ENCODE measurements around the gene C2CD4B.
A peak's percentile ranks its signal among the peaks of the same experiment; 100 is the strongest.

The C2CD4B gene

GRCh38 chr15:62165793-62166375 is 799 bp upstream of the C2CD4B start:
- no peak overlapping the region for H3K4me3 ChIP-seq (ENCODE audit: insufficient read depth in 1 of 2, low read depth in 1 of 2, low read length in 2 of 2)

DNA sequence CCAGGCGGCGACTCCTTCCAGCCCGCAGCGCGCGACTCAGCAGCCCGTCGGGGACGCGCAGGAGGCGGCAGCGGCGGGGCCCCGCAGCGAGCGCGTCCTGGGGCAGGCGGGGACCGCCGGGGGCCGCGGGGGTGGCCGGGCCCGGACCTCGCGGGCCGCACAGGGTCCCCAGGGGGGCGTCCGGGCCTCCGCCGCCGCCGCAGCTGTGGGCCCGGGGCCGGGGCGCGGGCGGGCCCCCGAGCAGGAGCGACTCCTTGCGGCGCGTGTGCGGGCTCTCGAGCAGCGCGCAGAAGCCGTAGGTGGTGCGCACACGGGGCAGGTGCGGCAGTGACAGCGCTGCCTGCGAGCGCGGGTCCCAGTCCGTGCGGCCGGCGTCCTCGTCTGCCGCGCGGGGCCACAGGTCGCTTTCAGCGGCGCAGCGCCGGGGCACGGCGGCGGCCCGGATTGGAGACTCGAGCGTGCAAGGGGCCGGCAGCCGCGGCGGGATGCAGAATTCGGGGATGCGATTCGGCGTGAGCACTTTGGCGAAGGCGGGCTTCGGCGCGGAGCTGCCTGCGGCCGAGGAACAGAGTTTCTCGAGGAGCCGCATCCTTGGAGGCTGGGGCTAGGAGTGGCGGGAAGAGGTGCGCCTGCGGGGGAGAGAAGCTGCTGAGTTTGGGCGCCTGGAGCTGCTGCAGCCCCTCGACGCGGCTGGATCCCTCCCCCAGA is 535 bp downstream of the C2CD4B start:
- Histone ChIP-seq H3K79me1 (replicated peaks; ENCODE audit: low read length, poor library complexity, severe bottlenecking) (no peaks in the 10 kb centered on the region), H3K18ac (ENCODE audit: low read depth in 1 of 2, low read length in 2 of 2) (no peak overlapping the region), H3K9me3 (ENCODE audit: control insufficient read depth, low read length) (no peaks in the 10 kb centered on the region), H3K27ac (ENCODE audit: low read length, poor library complexity, severe bottlenecking) (no peak overlapping the region), H3K4me3 (ENCODE audit: insufficient read depth in 1 of 2, low read depth in 1 of 2, low read length in 2 of 2) (peak overlapping the region; percentile 37 to 56), H3K4me1 (ENCODE audit: control insufficient read depth, insufficient read depth, low read depth, low read length) (peaks cover 13% of the 10 kb centered on the region), H2BK15ac (ENCODE audit: low read depth, poor library complexity, severe bottlenecking) (no peak overlapping the region), H2BK12ac (ENCODE audit: low read length in 2 of 2) (no peak overlapping the region), H2BK5ac (ENCODE audit: low read depth, low read length, poor library complexity, severe bottlenecking) (no peak overlapping the region), H3K36me3 (ENCODE audit: control insufficient read depth in 1 of 2, insufficient read depth in 2 of 2, low read depth in 1 of 2, low read length in 2 of 2) (no peaks in the 10 kb centered on the region), H3K27me3 (ENCODE audit: control insufficient read depth in 1 of 2, insufficient read depth in 1 of 2, low read length in 2 of 2) (peaks cover 60 to 61% of the 10 kb centered on the region in 2 experiments), H2AFZ (ENCODE audit: low read depth, low read length) (peak overlapping the region; percentile 36), H3K4me2 (ENCODE audit: low read length, poor library complexity, severe bottlenecking) (peak overlapping the region; percentile 65), H3K9ac (ENCODE audit: low read length) (no peak overlapping the region), H4K91ac (ENCODE audit: low read length) (no peak overlapping the region), H4K8ac (ENCODE audit: low read length) (no peak overlapping the region), H3K14ac (ENCODE audit: low read length in 2 of 2) (no peak overlapping the region), H2AK5ac (ENCODE audit: low read length, severe bottlenecking) (no peak overlapping the region), H2BK120ac (ENCODE audit: low read depth, low read length) (no peak overlapping the region), H3K23ac (ENCODE audit: low read length in 2 of 2) (no peak overlapping the region), H3K4ac (ENCODE audit: low read depth in 1 of 2, low read length in 2 of 2) (no peak overlapping the region)
- WGBS, result 2% methylated on average over 73 of the region's 98 CpGs
- no peak for DNase-seq

More at GRCh38 chr15:62165793-62166375, 799 bp upstream of the C2CD4B start:
- H4K91ac ChIP-seq (ENCODE audit: low read length), result no peak overlapping the region
- no peak overlapping the region for H3K9ac ChIP-seq (ENCODE audit: low read length)
- H3K23ac ChIP-seq (ENCODE audit: low read length in 2 of 2), result no peak overlapping the region
- H3K14ac ChIP-seq (ENCODE audit: low read length in 2 of 2), result no peak overlapping the region
- no peak overlapping the region for H3K4ac ChIP-seq (ENCODE audit: low read depth in 1 of 2, low read length in 2 of 2)
- H2BK15ac ChIP-seq (ENCODE audit: low read depth, poor library complexity, severe bottlenecking), result no peak overlapping the region
- no peaks in the 10 kb centered on the region for H3K36me3 ChIP-seq (ENCODE audit: control insufficient read depth in 1 of 2, insufficient read depth in 2 of 2, low read depth in 1 of 2, low read length in 2 of 2)
- H3K4me1 ChIP-seq (ENCODE audit: control insufficient read depth, insufficient read depth, low read depth, low read length), result peaks cover 13% of the 10 kb centered on the region
- no peak overlapping the region for H4K8ac ChIP-seq (ENCODE audit: low read length)
- no peak overlapping the region for H3K27ac ChIP-seq (ENCODE audit: low read length, poor library complexity, severe bottlenecking)
- no peak for DNase-seq
- H2AK5ac ChIP-seq (ENCODE audit: low read length, severe bottlenecking), result no peak overlapping the region
- no peak overlapping the region for H3K18ac ChIP-seq (ENCODE audit: low read depth in 1 of 2, low read length in 2 of 2)
- H2BK12ac ChIP-seq (ENCODE audit: low read length in 2 of 2), result no peak overlapping the region
- no peaks in the 10 kb centered on the region for H3K79me1 ChIP-seq (replicated peaks; ENCODE audit: low read length, poor library complexity, severe bottlenecking)
- no peak overlapping the region for H2BK120ac ChIP-seq (ENCODE audit: low read depth, low read length)
- H2AFZ ChIP-seq (ENCODE audit: low read depth, low read length), result no peak overlapping the region
- no peaks in the 10 kb centered on the region for H3K9me3 ChIP-seq (ENCODE audit: control insufficient read depth, low read length)
- H2BK5ac ChIP-seq (ENCODE audit: low read depth, low read length, poor library complexity, severe bottlenecking), result no peak overlapping the region
- WGBS, result 66% methylated on average over 11 of the region's 11 CpGs
- no peak overlapping the region for H3K4me2 ChIP-seq (ENCODE audit: low read length, poor library complexity, severe bottlenecking)
- peaks cover 57% of the 10 kb centered on the region in 2 experiments for H3K27me3 ChIP-seq (ENCODE audit: control insufficient read depth in 1 of 2, insufficient read depth in 1 of 2, low read length in 2 of 2)

DNA sequence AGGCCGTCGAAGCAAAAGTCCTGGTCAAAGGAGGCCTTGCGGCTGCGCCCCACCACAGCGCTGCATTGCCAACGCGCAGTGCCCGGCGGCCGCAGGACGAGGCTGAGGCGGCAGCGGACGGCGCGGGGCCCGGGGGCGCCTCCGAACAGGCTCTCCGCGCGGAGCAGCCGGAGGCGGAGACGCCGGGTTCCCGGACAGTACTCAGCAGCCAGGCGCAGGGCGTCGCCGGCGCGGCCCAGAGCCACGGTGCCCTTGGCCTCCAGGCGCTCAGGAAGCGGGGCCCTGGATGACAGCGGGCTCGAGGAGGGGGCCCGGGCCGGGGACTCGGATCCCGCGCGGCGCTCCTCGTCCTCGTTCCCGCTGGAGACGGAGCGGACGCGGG is 1.1 kb downstream of the C2CD4B start:
- Histone ChIP-seq H2BK5ac (ENCODE audit: low read depth, low read length, poor library complexity, severe bottlenecking) (no peak overlapping the region), H2BK12ac (ENCODE audit: low read length in 2 of 2) (no peak overlapping the region), H3K14ac (ENCODE audit: low read length in 2 of 2) (no peak overlapping the region), H3K4me3 (ENCODE audit: insufficient read depth in 1 of 2, low read depth in 1 of 2, low read length in 2 of 2) (peak overlapping the region; percentile 7 to 37), H3K36me3 (ENCODE audit: control insufficient read depth in 1 of 2, insufficient read depth in 2 of 2, low read depth in 1 of 2, low read length in 2 of 2) (no peaks in the 10 kb centered on the region), H3K4me1 (ENCODE audit: control insufficient read depth, insufficient read depth, low read depth, low read length) (peaks cover 13% of the 10 kb centered on the region), H4K8ac (ENCODE audit: low read length) (no peak overlapping the region), H3K23ac (ENCODE audit: low read length in 2 of 2) (no peak overlapping the region), H3K27ac (ENCODE audit: low read length, poor library complexity, severe bottlenecking) (no peak overlapping the region), H3K79me1 (replicated peaks; ENCODE audit: low read length, poor library complexity, severe bottlenecking) (no peaks in the 10 kb centered on the region), H3K9me3 (ENCODE audit: control insufficient read depth, low read length) (no peaks in the 10 kb centered on the region), H2BK120ac (ENCODE audit: low read depth, low read length) (no peak overlapping the region), H3K9ac (ENCODE audit: low read length) (no peak overlapping the region), H3K4me2 (ENCODE audit: low read length, poor library complexity, severe bottlenecking) (peak overlapping the region; percentile 52), H2AK5ac (ENCODE audit: low read length, severe bottlenecking) (no peak overlapping the region), H3K18ac (ENCODE audit: low read depth in 1 of 2, low read length in 2 of 2) (no peak overlapping the region), H2AFZ (ENCODE audit: low read depth, low read length) (no peak overlapping the region), H2BK15ac (ENCODE audit: low read depth, poor library complexity, severe bottlenecking) (no peak overlapping the region), H3K4ac (ENCODE audit: low read depth in 1 of 2, low read length in 2 of 2) (no peak overlapping the region), H4K91ac (ENCODE audit: low read length) (no peak overlapping the region), H3K27me3 (ENCODE audit: control insufficient read depth in 1 of 2, insufficient read depth in 1 of 2, low read length in 2 of 2) (peaks cover 60 to 61% of the 10 kb centered on the region in 2 experiments)
- 5% methylated on average over 34 of the region's 52 CpGs for WGBS
- DNase-seq, result no peak

DNA sequence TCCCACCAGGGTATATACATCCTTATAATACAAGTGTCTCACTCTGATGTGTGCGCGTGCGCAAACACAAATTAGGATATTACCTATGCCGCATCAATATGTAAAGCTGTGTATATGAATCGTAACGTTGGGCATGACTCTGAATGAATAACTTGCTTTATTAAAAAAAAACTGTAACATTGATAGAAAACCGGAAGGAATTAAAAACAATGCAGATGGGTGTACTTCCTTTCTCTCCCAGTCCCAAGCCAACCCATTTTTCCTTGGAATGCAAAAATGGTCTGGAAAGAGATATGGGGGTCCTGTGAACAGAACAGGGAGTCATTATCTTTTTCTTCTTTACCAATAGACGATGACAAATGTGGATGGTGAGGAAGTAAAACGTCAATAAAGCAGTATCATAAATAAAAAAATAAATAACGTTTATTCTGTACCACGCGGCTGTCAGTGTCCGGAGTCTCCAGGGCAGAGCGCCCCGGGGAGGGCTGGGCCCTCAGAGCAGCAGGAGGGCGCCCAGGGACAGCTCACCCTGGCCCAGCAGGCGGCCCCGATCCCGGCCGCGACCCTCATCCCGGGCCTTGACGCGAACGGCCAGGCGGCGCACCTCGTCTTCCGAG is 1.6 kb downstream of the C2CD4B start:
- H3K18ac ChIP-seq (ENCODE audit: low read depth in 1 of 2, low read length in 2 of 2), result no peak overlapping the region
- H2AFZ ChIP-seq (ENCODE audit: low read depth, low read length), result no peak overlapping the region
- no peak overlapping the region for H2BK15ac ChIP-seq (ENCODE audit: low read depth, poor library complexity, severe bottlenecking)
- peaks cover 13% of the 10 kb centered on the region for H3K4me1 ChIP-seq (ENCODE audit: control insufficient read depth, insufficient read depth, low read depth, low read length)
- no peaks in the 10 kb centered on the region for H3K79me1 ChIP-seq (replicated peaks; ENCODE audit: low read length, poor library complexity, severe bottlenecking)
- no peak overlapping the region for H2BK5ac ChIP-seq (ENCODE audit: low read depth, low read length, poor library complexity, severe bottlenecking)
- no peak overlapping the region for H4K91ac ChIP-seq (ENCODE audit: low read length)
- no peak overlapping the region for H2AK5ac ChIP-seq (ENCODE audit: low read length, severe bottlenecking)
- peak overlapping the region in 1 of 2 experiments; percentile 7 for H3K4me3 ChIP-seq (ENCODE audit: insufficient read depth in 1 of 2, low read depth in 1 of 2, low read length in 2 of 2)
- H2BK12ac ChIP-seq (ENCODE audit: low read length in 2 of 2), result no peak overlapping the region
- no peaks in the 10 kb centered on the region for H3K36me3 ChIP-seq (ENCODE audit: control insufficient read depth in 1 of 2, insufficient read depth in 2 of 2, low read depth in 1 of 2, low read length in 2 of 2)
- no peak overlapping the region for H4K8ac ChIP-seq (ENCODE audit: low read length)
- H3K4me2 ChIP-seq (ENCODE audit: low read length, poor library complexity, severe bottlenecking), result peak overlapping the region; percentile 52
- H3K23ac ChIP-seq (ENCODE audit: low read length in 2 of 2), result no peak overlapping the region
- no peak for DNase-seq
- H3K27me3 ChIP-seq (ENCODE audit: control insufficient read depth in 1 of 2, insufficient read depth in 1 of 2, low read length in 2 of 2), result peaks cover 55 to 61% of the 10 kb centered on the region in 2 experiments
- no peak overlapping the region for H3K27ac ChIP-seq (ENCODE audit: low read length, poor library complexity, severe bottlenecking)
- 49% methylated on average over 17 of the region's 29 CpGs for WGBS
- H3K14ac ChIP-seq (ENCODE audit: low read length in 2 of 2), result no peak overlapping the region
- H3K9ac ChIP-seq (ENCODE audit: low read length), result no peak overlapping the region
- no peaks in the 10 kb centered on the region for H3K9me3 ChIP-seq (ENCODE audit: control insufficient read depth, low read length)
- no peak overlapping the region for H2BK120ac ChIP-seq (ENCODE audit: low read depth, low read length)
- H3K4ac ChIP-seq (ENCODE audit: low read depth in 1 of 2, low read length in 2 of 2), result no peak overlapping the region

All from mesenchymal stem cell (in vitro differentiated cells and primary cell).